Measurements from ENCODE around the gene CFTR.

GRCh38 chr7:117478836-117479224 is 995 bp upstream of the CFTR start:
- TF ChIP-seq CTCF (IDR thresholded peaks at IDR 0.05) (no peak), POLR2A (IDR thresholded peaks at IDR 0.05) (no peak)
